ENCODE results near the gene SLX9. TPM values are rescaled to one million over a fixed set of nuclear protein-coding genes. Genes with fewer than 3 reads are reported as not detected.
"Not testable (repeated sequence)": the region's sequence is repeated elsewhere in the genome, so short reads cannot be mapped to it uniquely, and the experiment has no call there.

Gene SLX9
- total and polyA plus RNA-seq, 2 experiments from 2014 or later: 25.6 to 35.8 TPM

DNA sequence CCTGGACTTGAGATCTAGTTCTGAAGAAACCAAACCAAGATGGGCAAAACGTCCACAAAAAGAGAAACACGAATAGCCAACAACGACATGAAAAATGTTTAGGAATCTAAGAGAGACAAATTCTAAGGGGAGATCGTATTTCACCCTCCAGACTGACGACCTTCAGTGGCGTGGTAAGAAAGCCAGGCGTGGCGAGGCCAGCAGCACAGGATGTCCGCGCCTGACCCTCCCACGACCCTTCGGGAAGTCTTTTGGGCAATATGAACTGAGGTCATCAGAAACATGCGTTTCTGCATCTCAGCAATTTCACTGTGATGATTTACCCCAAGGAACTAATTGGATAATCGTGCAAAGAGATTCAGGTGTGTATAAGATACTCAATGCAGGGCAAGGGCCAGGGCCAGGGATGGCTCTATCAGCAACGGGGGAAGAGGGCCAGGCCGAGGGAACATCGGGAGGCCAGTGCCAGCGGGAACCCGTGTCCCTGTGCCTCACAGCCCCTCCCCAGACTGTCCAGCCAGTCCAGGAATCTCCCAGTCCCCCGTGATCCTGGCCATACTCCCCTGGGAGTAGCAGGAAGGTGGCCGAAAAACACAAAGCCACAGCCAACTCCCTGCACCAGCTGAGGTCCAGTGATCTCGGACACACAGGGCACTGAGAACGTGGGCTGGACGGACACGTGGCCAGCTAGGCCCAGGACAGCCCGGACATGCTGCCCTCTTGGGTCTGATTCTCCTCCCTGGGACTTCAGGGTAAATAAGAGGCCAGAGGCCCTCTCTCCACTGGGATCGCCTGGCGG lies 81.0 kb downstream of the SLX9 start:
- H3F3A ChIP-seq (ENCODE audit: insufficient read depth): no peaks in the 10 kb centered on the region
- H3K36me3 ChIP-seq (ENCODE audit: low read depth): no peaks in the 10 kb centered on the region
- no peak overlapping the region for H2AFZ ChIP-seq
- in situ Hi-C loops (cut with MboI): no loop called here
- WGBS, 2 experiments (ENCODE audit: low coverage in 1 of 2, low lambda C conversion rate in 2 of 2, missing lambda C conversion rate in 2 of 2): 81 to 84% methylated on average over 27 to 28 of the region's 28 CpGs
- H3K27me3 ChIP-seq (replicated peaks; ENCODE audit: insufficient read depth): no peaks in the 10 kb centered on the region
- H3K9ac ChIP-seq: no peak overlapping the region
- no peak overlapping the region for H3K4me3 ChIP-seq
- no peak overlapping the region for H3K27ac ChIP-seq
- DNase-seq: no peak
- H3K4me1 ChIP-seq (ENCODE audit: insufficient read depth): no peaks in the 10 kb centered on the region
- no peaks in the 10 kb centered on the region for H4K20me1 ChIP-seq (ENCODE audit: insufficient read depth)
- H3K79me2 ChIP-seq (ENCODE audit: insufficient read depth): no peaks in the 10 kb centered on the region
- H3K9me2 ChIP-seq (ENCODE audit: insufficient read depth): no peaks in the 10 kb centered on the region
- no peak overlapping the region for H3K4me2 ChIP-seq (ENCODE audit: unreplicated experiment)
- no peaks in the 10 kb centered on the region for H3K9me3 ChIP-seq (ENCODE audit: low read depth)
- TF ChIP-seq EZH2 (IDR thresholded peaks at IDR 0.05; ENCODE audit: insufficient read depth, poor library complexity, severe bottlenecking) (no peak), EZH2phosphoT487 (IDR thresholded peaks at IDR 0.05; ENCODE audit: insufficient read depth, low read depth) (no peak)

GRCh38 chr21:45021428-45022347 lies 81.9 kb downstream of the SLX9 start:
- no peaks in the 10 kb centered on the region for H3K9me2 ChIP-seq (ENCODE audit: insufficient read depth)
- no peak overlapping the region for H2AFZ ChIP-seq
- DNase-seq: no peak
- H3K79me2 ChIP-seq (ENCODE audit: insufficient read depth): no peaks in the 10 kb centered on the region
- no peak overlapping the region for H3K27ac ChIP-seq
- H3K4me3 ChIP-seq: no peak overlapping the region
- in situ Hi-C loops (cut with MboI): no loop called here
- no peaks in the 10 kb centered on the region for H3K9me3 ChIP-seq (ENCODE audit: low read depth)
- WGBS, 2 experiments (ENCODE audit: low coverage in 1 of 2, low lambda C conversion rate in 2 of 2, missing lambda C conversion rate in 2 of 2): 90 to 91% methylated on average over 30 of the region's 31 CpGs
- H3K36me3 ChIP-seq (ENCODE audit: low read depth): no peaks in the 10 kb centered on the region
- no peak overlapping the region for H3K9ac ChIP-seq
- no peak overlapping the region for H3K4me2 ChIP-seq (ENCODE audit: unreplicated experiment)
- no peaks in the 10 kb centered on the region for H3F3A ChIP-seq (ENCODE audit: insufficient read depth)
- TF ChIP-seq EZH2 (IDR thresholded peaks at IDR 0.05; ENCODE audit: insufficient read depth, poor library complexity, severe bottlenecking) (no peak), EZH2phosphoT487 (IDR thresholded peaks at IDR 0.05; ENCODE audit: insufficient read depth, low read depth) (no peak)
- no peaks in the 10 kb centered on the region for H3K27me3 ChIP-seq (replicated peaks; ENCODE audit: insufficient read depth)
- no peaks in the 10 kb centered on the region for H3K4me1 ChIP-seq (ENCODE audit: insufficient read depth)
- H4K20me1 ChIP-seq (ENCODE audit: insufficient read depth): no peaks in the 10 kb centered on the region

DNA sequence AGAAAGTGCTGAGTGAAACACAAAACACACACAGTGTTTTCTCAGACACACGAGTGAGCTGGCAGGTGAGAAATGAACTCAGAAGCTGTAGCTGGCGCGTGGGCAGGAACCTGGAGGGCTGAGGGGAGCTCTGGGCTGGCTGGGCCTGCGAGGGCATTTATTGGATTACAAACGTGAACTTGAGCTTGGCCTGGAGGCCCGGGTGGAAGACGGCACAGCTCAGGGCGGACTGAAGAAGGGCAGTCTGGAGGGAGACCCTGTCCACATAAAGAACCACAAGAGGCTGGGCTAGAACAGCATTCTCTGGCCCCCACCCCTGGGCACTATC lies 82.5 kb downstream of the SLX9 start:
- Histone ChIP-seq H2AFZ (no peak overlapping the region), H3K4me2 (ENCODE audit: unreplicated experiment) (no peak overlapping the region), H3K9ac (no peak overlapping the region), H3K27ac (no peak overlapping the region), H3K79me2 (ENCODE audit: insufficient read depth) (no peaks in the 10 kb centered on the region), H3K9me3 (ENCODE audit: low read depth) (no peaks in the 10 kb centered on the region), H3K4me1 (ENCODE audit: insufficient read depth) (no peaks in the 10 kb centered on the region), H4K20me1 (ENCODE audit: insufficient read depth) (no peaks in the 10 kb centered on the region), H3F3A (ENCODE audit: insufficient read depth) (no peaks in the 10 kb centered on the region), H3K27me3 (replicated peaks; ENCODE audit: insufficient read depth) (no peaks in the 10 kb centered on the region), H3K4me3 (no peak overlapping the region), H3K9me2 (ENCODE audit: insufficient read depth) (no peaks in the 10 kb centered on the region), H3K36me3 (ENCODE audit: low read depth) (no peaks in the 10 kb centered on the region)
- in situ Hi-C loops (cut with MboI): no loop called here
- DNase-seq: no peak
- 84 to 86% methylated on average over 8 of the region's 8 CpGs for WGBS, 2 experiments (ENCODE audit: low coverage in 1 of 2, low lambda C conversion rate in 2 of 2, missing lambda C conversion rate in 2 of 2)
- TF ChIP-seq EZH2phosphoT487 (IDR thresholded peaks at IDR 0.05; ENCODE audit: insufficient read depth, low read depth) (no peak), EZH2 (IDR thresholded peaks at IDR 0.05; ENCODE audit: insufficient read depth, poor library complexity, severe bottlenecking) (no peak)

GRCh38 chr21:45022736-45023135 lies 82.9 kb downstream of the SLX9 start:
- Histone ChIP-seq H2AFZ (no peak overlapping the region), H3K4me1 (ENCODE audit: insufficient read depth) (no peaks in the 10 kb centered on the region), H3K79me2 (ENCODE audit: insufficient read depth) (no peaks in the 10 kb centered on the region), H3K4me2 (ENCODE audit: unreplicated experiment) (no peak overlapping the region), H3K36me3 (ENCODE audit: low read depth) (no peaks in the 10 kb centered on the region), H3F3A (ENCODE audit: insufficient read depth) (no peaks in the 10 kb centered on the region), H3K9ac (no peak overlapping the region), H3K27ac (no peak overlapping the region), H3K9me3 (ENCODE audit: low read depth) (no peaks in the 10 kb centered on the region), H3K9me2 (ENCODE audit: insufficient read depth) (no peaks in the 10 kb centered on the region), H3K4me3 (no peak overlapping the region), H3K27me3 (replicated peaks; ENCODE audit: insufficient read depth) (no peaks in the 10 kb centered on the region), H4K20me1 (ENCODE audit: insufficient read depth) (no peaks in the 10 kb centered on the region)
- DNase-seq: no peak
- TF ChIP-seq EZH2 (IDR thresholded peaks at IDR 0.05; ENCODE audit: insufficient read depth, poor library complexity, severe bottlenecking): no peak
- TF ChIP-seq EZH2phosphoT487 (IDR thresholded peaks at IDR 0.05; ENCODE audit: insufficient read depth, low read depth): no peak
- WGBS, 2 experiments (ENCODE audit: low coverage in 1 of 2, low lambda C conversion rate in 2 of 2, missing lambda C conversion rate in 2 of 2): 93 to 98% methylated on average over 5 of the region's 5 CpGs
- in situ Hi-C loops (cut with MboI): no loop called here

- in situ Hi-C loops (cut with MboI); H3K9ac ChIP-seq; H3K36me3 ChIP-seq (ENCODE audit: low read depth): not testable (repeated sequence)
These were observed 84.7 kb downstream of the SLX9 start for GRCh38 chr21:45024516-45024915.

More at GRCh38 chr21:45024516-45024915, 84.7 kb downstream of the SLX9 start:
- H3K27ac ChIP-seq; H3K4me3 ChIP-seq; H3F3A ChIP-seq (ENCODE audit: insufficient read depth); H3K9me2 ChIP-seq (ENCODE audit: insufficient read depth); H4K20me1 ChIP-seq (ENCODE audit: insufficient read depth); H3K79me2 ChIP-seq (ENCODE audit: insufficient read depth); H3K4me2 ChIP-seq (ENCODE audit: unreplicated experiment); H2AFZ ChIP-seq; H3K27me3 ChIP-seq (replicated peaks; ENCODE audit: insufficient read depth); H3K9me3 ChIP-seq (ENCODE audit: low read depth); H3K4me1 ChIP-seq (ENCODE audit: insufficient read depth); DNase-seq: not testable (repeated sequence)
- WGBS, 2 experiments (ENCODE audit: low coverage in 1 of 2, low lambda C conversion rate in 2 of 2, missing lambda C conversion rate in 2 of 2): 56 to 67% methylated on average over 4 of the region's 4 CpGs

All from GM23248 (cell line).